Body of pancreas (tissue), 4 donors: ENCODE measurements around the gene KLHL30.

ENCODE experiments used
- POLR2A ChIP-seq, 3 donors: fragments of 450-650 bp; IDR thresholded peaks; one replicate each; pipeline ENCODE4 v1.6.1; 2016; ENCODE audit warnings: antibody characterized with exemption in 3 of 3, mild to moderate bottlenecking in 2 of 3
- TF ChIP-seq, protein P1 (sequence below), 7 experiments: fragments of 450-650 bp in 4 of 7; fragments of 200-600 bp in 3 of 7; sonication (generic) in 3 of 7; IDR thresholded peaks; one replicate each; pipeline ENCODE4 v1.5.1; 2016 to 2019; ENCODE audit warnings: antibody characterized with exemption in 7 of 7

DNA sequence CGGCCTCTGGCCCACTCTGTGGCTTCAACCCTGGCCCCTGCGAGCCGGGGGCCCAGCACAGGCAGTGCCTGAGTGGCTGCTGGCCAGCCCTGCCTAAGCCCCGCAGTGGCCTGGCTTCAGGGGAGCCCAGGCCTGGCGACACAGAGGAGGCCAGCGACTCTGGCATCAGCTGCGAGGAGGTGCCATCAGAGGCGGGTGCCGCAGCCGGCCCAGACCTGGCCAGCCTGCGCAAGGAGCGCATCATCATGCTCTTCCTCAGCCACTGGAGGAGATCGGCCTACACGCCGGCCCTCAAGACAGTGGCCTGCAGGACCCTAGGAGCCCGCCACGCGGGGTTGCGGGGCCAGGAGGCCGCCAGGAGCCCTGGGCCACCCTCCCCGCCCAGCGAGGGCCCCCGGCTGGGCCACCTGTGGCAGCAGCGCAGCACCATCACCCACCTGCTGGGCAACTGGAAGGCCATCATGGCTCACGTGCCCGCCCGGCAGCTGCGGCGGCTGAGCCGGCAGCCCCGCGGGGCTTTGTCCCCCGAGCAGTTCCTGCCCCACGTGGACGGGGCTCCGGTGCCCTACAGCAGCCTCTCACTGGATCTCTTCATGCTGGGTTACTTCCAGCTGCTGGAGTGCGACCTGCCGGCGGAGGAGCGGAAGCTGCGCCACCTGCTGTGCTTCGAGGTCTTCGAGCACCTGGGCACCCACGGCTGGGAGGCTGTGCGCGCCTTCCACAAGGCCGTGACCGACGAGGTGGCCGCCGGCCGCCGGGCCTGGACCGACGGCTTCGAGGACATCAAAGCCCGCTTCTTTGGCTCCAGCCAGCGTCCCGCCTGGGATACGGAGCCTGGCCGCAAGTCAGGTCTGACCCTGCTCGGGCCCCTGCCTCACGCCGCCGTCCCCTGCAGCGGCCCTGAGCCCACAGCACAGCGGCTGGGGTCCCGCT is 7.5 kb upstream of the KLHL30 start:
- TF ChIP-seq, protein P1, sequence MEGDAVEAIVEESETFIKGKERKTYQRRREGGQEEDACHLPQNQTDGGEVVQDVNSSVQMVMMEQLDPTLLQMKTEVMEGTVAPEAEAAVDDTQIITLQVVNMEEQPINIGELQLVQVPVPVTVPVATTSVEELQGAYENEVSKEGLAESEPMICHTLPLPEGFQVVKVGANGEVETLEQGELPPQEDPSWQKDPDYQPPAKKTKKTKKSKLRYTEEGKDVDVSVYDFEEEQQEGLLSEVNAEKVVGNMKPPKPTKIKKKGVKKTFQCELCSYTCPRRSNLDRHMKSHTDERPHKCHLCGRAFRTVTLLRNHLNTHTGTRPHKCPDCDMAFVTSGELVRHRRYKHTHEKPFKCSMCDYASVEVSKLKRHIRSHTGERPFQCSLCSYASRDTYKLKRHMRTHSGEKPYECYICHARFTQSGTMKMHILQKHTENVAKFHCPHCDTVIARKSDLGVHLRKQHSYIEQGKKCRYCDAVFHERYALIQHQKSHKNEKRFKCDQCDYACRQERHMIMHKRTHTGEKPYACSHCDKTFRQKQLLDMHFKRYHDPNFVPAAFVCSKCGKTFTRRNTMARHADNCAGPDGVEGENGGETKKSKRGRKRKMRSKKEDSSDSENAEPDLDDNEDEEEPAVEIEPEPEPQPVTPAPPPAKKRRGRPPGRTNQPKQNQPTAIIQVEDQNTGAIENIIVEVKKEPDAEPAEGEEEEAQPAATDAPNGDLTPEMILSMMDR (IDR thresholded peaks at IDR 0.05): no peak
- no peak for TF ChIP-seq POLR2A (IDR thresholded peaks at IDR 0.05)
